SK-MEL-5 (cell line): ENCODE data around the gene UGGT1. TPM values are rescaled to one million over a fixed set of nuclear protein-coding genes. Genes with fewer than 3 reads are reported as not detected.
A peak's percentile ranks its signal among the peaks of the same experiment; 100 is the strongest.
"Not testable (repeated sequence)": the region's sequence is repeated elsewhere in the genome, so short reads cannot be mapped to it uniquely, and the experiment has no call there.

Source experiments
- DNase-seq: peaks from one replicate; pipeline ENCODE4 v3.0.0-alpha.2; 2016; ENCODE audit warnings: low read depth, low spot score
- in situ Hi-C: cut with HindIII; loops from 2 replicates; pipeline ENCODE4 v1.10.0; 2016; ENCODE audit warnings: low sequenced_read_pairs, high pct_unique_total_duplicates, low pct_unique_long_range_greater_than_20kb
- total RNA-seq: library from RNA; depleted of rRNA; stranded (reverse); fragments of >200 nt; shearing (Covaris generic); gene quantifications from 2 replicates; pipeline ENCODE4 v1.2.3, GENCODE V29; 2014

UGGT1 gene
- total RNA-seq, 1 experiment from 2014 or later: 52.3 TPM

DNA sequence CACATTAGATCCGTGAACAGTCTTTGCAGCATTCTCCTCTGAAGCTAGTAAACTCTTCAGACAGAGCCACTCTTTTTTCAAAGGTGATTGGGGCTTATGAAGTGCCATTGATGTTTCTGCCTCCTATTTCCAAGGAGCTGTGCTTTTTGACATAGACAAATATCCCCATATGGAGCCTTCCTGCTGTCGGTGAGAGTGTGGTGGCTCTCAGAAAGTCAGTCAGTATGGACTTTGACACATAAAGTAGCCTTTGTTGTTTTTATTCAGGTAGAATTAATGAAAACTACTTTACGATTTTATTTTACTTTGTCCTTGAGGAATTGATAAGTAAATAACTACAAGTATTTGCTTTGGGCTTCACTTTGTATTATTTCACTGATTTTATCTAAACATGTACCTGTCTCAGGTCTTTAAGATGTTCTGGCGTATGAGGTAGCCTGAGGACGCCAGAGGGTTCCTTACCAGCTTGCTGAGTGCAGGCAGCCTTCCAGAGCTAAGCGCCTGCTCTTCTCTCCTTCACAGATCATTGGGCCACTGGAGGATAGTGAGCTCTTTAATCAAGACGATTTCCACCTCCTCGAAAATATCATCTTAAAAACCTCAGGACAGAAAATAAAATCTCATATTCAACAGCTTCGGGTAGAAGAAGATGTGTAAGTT lies 69.7 kb downstream of the UGGT1 start:
- in situ Hi-C loops: no loop called here
- no peak for DNase-seq

DNA sequence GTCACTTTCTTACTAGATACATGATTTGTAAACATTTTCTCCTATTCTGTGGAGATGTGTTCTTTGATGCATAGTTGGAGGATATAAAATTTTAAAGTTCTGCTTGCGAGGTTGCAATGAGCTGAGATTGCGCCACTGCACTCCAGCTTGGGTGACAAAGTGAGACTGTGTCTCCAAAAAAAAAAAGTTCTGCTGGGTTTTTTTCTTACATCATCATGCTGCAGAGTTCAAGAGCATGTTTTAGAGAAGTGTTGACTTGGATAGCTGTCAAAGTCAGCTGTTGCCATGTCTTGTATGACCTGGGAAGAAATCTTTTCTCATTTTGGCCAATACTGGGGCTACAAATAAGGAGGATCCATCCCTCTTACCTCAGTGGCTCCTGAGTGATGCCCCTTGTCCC lies 71.3 kb downstream of the UGGT1 start:
- in situ Hi-C loops: no loop called here
- DNase-seq: no peak

DNA sequence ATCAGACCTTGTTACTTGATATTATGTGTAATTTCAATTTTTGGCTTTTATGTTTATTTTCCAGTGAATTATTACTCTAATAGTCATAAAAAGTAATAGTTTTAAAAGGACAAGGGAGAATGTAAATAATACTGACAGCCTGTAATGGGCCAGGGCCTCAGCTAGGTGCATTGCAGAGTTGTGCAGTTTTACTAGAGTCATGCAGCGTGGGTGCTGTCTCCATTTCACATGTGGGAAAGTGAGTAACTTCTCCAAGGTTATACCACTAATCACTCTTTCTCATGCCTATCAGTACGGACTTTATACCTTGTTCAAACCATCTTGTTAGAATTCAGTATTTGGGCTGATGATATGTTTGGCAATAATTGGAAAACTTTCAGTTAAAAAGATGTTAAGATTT lies 73.3 kb downstream of the UGGT1 start:
- DNase-seq: no peak
- in situ Hi-C loops: no loop called here

DNA sequence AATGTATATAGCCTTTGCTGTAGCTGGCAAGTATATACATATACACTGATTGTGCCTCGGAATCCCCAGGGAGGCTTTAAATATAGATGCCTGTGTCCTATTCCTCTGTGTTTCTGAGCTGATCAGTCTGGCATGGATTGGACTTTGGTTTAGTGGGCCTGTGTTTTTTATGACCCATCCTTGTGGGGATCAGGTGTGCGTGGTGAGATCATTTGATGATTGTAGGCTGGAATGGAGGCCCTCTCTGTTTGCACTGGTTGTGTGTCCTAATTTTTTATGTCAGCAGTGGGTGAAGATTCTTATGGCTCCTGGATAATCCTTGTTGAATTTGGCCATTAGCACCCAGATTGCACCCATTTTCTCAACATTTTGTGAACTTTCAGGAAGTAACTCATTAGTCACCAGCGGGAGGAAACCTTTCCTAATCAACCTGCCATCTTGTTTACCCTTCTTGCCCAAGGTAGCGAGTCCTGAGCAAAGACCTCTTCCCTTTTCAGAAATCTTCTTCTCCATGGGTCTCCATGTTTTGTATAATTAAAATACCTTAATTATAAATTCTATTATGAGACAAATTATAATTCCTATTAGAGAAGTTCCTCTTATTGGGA lies 75.8 kb downstream of the UGGT1 start:
- in situ Hi-C loops: no loop called here

DNA sequence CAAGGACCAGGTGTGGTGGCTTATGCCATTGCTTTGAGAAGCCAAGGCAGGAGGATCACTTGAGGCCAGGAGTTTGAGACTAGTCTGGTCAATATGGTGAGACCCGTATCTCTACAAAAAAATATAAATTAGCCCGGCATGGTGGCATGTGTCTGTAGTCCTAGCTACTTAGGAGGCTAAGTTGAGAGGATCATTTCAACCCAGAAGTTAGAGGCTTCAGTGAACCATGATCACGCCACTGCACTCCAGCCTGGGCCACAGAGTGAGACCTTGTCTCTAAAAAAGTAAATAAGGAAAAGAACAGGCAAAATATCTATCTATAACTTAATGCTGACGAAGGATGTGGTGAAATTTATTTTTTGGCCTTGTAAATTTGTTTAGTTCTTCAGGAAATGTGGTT lies 78.1 kb downstream of the UGGT1 start:
- in situ Hi-C loops: no loop called here
- no peak for DNase-seq

More for the DNA sequence above, 75.8 kb downstream of the UGGT1 start:
- DNase-seq: no peak

DNA sequence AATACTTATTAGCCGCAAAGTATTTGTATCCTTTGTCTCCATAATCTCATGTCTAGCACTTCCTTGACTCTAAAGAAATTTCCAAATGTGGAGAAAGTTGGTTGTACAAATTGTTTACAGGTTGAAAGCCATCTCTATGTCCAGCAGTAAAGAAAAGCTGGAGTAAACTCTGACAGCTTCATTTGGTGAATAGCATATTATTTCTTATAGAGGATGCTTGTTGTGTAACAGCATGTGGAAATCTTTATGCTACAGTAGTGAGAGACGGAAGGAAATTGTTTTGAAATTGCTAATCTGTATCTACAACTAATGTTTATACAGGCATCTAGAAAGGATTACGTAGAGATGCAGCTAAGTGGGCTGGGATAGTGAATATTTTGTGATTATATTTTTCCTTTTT lies 78.5 kb downstream of the UGGT1 start:
- in situ Hi-C loops: no loop called here

DNA sequence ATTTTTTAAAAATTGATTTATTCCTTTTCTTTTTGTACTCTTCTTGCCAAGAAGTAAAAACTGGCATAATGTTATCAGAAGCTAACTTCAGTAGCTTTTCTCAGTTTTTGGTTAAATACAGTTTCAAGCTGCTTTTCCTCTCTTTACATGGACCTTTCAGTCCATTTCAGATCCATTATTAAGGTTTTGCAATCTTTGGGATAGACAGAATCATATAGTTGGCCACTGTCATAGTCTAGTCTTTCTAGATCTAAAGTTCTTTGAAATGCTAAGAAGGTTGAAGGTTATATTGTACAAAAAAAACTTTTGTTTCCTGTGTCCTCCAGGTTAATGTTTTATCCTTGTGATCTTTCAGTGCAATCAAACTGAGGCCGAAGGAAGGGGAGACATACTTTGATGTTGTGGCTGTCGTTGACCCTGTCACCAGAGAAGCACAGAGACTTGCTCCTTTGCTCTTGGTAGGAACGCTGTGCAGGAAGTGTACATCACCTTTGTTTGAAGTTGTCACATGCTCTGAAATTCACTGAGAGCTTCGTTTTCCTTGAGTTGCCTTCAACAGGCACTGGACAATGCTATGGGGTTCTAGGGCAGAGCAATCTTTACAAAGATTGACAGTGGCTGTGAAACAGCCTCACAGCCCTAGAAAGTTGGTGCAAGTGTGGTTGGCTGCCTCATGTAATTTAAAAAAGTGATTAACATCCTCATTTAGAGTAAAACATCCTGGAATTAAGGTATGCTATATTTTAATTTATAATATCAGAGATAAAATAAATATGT lies 79.1 kb downstream of the UGGT1 start:
- in situ Hi-C loops: no loop called here
- no peak for DNase-seq

More for the DNA sequence above, 78.5 kb downstream of the UGGT1 start:
- DNase-seq: no peak

DNA sequence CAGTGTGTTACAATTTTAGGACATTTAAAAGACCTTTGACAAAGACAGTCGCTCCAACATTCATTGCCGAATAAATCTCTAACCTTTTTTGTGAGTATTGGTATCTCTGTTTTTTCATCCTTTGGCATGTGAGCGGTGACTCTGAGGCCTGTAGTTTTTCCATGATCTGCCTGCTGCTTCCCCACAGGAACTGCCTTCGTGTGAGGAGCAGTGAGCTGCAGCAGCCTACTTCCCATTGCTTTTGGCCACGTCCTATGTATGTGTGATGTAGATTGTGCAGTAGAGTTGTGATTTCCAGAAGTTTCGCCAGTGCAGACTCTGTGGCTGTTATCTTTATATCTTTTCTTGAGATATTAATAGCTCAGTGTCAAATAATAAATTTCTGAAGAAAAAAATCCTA lies 79.8 kb downstream of the UGGT1 start:
- in situ Hi-C loops: no loop called here
- DNase-seq: no peak

DNA sequence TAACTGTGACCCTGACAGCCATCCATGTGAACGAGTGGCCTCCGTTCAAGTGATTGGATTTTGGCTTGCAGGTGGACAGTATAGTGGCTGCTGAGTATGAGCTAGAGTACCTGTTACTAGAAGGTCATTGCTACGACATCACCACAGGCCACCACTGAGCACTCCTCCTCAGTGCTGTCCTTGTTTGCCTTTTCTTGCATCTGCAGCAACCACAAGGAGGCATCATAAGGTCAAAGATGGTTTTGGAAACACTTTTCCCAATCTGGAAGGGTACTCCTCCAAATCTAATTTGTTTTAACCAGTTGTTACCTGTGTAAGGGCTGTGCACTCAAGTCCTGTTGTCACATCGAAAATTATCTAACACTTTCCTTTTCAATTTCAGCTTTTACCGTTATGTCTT lies 81.2 kb downstream of the UGGT1 start:
- peak; percentile 44 for DNase-seq
- in situ Hi-C loops: no loop called here

DNA sequence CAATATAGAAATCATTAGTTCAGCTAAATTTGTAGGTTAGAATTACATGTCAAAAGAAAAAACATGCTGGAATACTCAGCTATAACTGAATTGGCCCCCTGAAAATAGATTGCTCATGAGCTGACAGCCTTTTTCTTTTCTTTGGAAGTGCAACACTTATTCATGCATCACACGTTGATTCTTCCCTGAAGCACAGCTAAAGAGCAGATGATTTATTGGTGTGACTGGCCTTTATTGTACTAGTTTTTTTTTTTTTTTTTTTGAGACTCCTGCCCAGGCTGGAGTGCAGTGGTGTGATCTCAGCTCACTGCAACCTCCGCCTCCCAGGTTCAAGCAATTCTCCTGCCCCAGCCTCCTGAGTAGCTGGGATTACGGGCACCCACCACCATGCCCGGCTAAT lies 83.1 kb downstream of the UGGT1 start:
- DNase-seq, in situ Hi-C loops: not testable (repeated sequence)

DNA sequence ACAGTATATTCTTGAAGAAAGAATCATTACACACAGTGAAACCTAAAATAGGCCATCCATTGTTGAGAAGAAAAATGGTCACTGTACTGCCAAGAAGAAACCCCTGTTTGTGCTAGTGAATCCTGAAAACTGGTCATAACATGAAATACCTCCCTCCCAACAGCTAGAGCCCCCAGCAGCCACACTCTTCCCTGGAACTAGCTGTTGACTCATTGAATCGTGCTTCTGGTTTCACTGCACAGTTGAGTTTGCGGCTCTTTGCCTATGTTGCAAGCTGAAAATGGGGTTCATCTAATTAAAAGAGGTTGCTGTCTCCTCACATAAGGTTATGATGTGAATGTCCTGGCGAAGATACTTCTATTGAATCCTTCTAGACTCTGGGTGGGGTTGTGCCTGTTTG lies 86.3 kb downstream of the UGGT1 start:
- in situ Hi-C loops: no loop called here
- no peak for DNase-seq

DNA sequence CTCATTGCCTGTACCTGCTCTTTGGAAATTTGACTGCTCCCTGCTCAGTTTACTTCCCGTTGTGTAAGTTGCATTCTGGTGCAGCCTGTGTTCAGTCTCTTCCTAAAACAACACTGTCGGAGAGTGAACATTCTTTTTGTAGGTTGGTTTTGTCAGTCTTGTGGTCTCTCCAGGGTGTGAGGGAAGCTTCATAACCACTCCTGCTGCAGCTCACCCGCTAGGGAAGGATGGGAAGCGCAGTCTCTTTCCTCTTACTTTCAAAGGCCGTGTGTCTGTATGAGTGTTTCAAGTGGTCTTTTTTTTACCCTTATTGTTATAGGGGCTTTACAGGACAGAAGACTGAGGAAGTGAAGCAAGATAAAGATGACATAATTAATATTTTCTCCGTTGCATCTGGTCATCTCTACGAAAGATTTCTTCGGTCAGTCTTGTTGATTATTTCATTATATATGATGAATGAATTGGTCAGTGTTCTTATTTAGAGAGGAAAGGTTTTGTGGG lies 87.2 kb downstream of the UGGT1 start:
- DNase-seq: no peak
- in situ Hi-C loops: no loop called here

DNA sequence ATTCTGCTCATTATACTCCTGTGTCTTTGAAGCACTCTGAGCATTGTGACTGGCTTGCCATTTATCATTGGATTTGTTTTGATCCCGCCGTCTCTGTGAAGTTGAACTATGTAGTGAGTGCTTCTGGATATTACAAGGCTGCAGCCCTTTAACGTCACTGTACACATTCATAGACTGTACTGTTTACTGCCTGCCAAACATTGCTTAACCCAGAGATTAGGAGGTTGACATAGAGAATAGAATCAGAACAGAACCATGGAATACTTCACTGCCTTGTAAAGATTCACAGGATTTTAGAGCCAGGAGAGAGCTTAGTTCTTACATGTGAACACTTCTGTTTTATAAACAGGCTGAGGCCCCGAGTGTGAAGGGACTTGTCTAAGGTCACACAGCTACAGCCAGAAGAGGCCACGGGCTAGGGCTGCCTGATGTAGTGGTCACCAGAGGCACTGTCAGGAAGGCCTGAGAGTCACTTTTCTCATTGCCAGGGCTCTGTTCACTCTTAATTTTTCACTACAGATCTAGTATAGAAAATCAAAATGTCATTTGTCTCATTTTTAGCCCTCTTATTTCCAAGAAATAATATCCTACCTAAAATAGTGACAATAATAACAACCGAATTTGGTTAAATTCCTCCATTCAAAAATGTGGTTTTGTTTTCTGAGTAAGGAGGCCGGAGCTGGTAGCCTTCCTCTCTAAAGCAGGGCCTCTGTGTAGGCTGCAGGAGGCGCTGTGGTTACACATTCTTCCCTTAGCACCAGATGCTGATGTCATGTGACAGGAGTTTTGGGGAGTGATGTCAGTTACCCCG lies 87.9 kb downstream of the UGGT1 start:
- in situ Hi-C loops: no loop called here
- DNase-seq: peak; percentile 67

DNA sequence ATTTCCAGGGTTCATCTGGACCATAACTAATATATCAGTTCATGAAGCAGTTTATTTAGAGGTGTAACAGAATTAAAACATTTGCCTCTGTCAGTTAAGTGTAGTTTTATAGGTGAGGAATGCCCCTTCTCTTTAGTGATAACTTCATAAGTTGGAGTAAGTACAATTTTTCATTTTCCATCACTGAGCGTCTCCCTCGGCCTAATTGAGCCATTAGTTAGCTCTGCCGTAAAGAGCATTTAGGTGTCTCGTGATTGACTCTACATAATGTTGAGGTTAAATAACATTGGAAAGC lies 88.4 kb downstream of the UGGT1 start:
- in situ Hi-C loops: no loop called here

DNA sequence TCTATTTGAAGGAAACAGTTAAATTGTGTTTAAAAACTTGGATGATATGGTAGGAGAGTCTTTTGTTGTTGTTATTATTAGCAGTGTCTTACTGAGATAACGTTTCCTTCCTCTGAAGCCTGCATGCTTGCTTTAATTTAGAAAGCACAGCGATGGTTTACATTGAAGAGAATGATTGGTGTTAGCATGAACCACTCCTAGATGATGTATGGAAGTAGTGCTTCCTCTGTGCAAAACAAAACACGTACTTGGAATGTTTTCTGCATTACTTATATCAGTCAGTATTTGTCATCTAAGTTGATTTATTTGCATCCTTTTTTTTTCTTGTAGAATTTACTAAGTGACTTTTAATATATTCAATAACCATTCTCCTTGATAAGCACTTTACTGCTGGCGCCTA lies 89.0 kb downstream of the UGGT1 start:
- in situ Hi-C loops: no loop called here
- DNase-seq: no peak

More for the DNA sequence above, 88.4 kb downstream of the UGGT1 start:
- DNase-seq: no peak

DNA sequence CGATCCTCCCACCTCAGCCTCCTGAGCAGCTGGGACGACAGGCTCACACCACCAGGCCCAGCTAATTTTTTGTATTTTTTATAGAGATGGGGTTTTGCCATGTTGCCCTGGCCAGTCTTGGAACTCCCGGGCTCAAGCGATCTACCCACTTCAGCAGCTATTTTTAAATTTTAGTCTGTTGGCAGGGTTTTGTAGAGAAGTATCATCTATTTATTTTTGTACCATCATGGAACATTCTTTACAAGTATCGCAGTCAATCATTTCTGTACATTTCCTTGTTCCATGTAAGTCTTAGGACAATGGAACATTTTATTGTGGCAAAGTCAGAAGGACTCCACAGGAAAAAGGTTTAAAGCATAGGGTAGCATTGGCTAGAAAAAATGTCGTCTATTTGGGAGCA lies 94.6 kb downstream of the UGGT1 start:
- DNase-seq: no peak
- in situ Hi-C loops: no loop called here

DNA sequence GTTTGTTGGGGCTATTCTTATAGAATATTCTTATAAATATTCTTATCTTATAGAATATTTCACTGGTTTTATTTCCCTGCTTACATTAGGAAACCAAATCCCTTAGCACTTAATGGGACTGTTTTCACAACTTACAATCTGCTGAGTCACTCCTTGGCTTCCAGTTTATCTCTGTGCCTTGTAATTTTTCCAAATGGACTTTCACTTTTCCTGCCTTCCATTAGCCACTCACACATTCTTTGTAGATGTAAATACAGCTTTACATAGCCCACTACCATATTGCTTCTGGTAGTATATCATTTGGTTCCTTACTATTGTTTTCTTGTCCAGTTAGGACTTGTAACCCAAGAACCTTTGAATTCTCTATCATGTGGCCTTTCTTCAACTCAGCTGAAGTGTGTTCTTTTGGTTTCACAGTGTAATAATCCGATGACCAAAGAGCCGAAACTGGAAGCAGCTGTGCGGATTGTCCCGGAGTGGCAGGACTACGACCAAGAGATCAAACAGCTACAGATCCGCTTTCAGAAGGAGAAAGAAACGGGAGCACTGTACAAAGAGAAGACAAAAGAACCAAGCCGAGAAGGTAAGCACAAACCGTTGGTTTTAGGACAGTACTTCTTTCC lies 96.1 kb downstream of the UGGT1 start:
- in situ Hi-C loops: no loop called here
- DNase-seq: peak; percentile 50
